ENCODE measurements around the gene DAAM2. TPM values are rescaled to one million over a fixed set of nuclear protein-coding genes. Genes with fewer than 3 reads are reported as not detected.

Gene DAAM2
- total and polyA plus RNA-seq, 2 experiments from 2014 or later: 3.4 to 8.5 TPM

GRCh38 chr6:39910164-39910563 is 118.0 kb downstream of the DAAM2 start:
- Histone ChIP-seq H3K36me3 (no peaks in the 10 kb centered on the region), H3K4me1 (ENCODE audit: low read depth) (peaks cover 4% of the 10 kb centered on the region), H3K27me3 (no peaks in the 10 kb centered on the region), H3K9me3 (ENCODE audit: low read depth) (no peaks in the 10 kb centered on the region), H3K27ac (no peak overlapping the region), H3K4me3 (no peak overlapping the region)
- TF ChIP-seq, protein P1, sequence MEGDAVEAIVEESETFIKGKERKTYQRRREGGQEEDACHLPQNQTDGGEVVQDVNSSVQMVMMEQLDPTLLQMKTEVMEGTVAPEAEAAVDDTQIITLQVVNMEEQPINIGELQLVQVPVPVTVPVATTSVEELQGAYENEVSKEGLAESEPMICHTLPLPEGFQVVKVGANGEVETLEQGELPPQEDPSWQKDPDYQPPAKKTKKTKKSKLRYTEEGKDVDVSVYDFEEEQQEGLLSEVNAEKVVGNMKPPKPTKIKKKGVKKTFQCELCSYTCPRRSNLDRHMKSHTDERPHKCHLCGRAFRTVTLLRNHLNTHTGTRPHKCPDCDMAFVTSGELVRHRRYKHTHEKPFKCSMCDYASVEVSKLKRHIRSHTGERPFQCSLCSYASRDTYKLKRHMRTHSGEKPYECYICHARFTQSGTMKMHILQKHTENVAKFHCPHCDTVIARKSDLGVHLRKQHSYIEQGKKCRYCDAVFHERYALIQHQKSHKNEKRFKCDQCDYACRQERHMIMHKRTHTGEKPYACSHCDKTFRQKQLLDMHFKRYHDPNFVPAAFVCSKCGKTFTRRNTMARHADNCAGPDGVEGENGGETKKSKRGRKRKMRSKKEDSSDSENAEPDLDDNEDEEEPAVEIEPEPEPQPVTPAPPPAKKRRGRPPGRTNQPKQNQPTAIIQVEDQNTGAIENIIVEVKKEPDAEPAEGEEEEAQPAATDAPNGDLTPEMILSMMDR (IDR thresholded peaks at IDR 0.05; ENCODE audit: low read depth, low read length): no peak
- DNase-seq (ENCODE audit: low read depth in 1 of 2, low spot score in 1 of 2): no peak

GRCh38 chr6:39910744-39911143 is 118.6 kb downstream of the DAAM2 start:
- no peaks in the 10 kb centered on the region for H3K27me3 ChIP-seq
- H3K36me3 ChIP-seq: no peaks in the 10 kb centered on the region
- H3K4me3 ChIP-seq: no peak overlapping the region

GRCh38 chr6:39911513-39912125 is 119.4 kb downstream of the DAAM2 start:
- no peaks in the 10 kb centered on the region for H3K27me3 ChIP-seq
- H3K4me3 ChIP-seq: no peak overlapping the region

More at GRCh38 chr6:39910744-39911143, 118.6 kb downstream of the DAAM2 start:
- no peak for DNase-seq (ENCODE audit: low read depth in 1 of 2, low spot score in 1 of 2)
- TF ChIP-seq, protein P1 (IDR thresholded peaks at IDR 0.05; ENCODE audit: low read depth, low read length): no peak
- Histone ChIP-seq H3K27ac (no peak overlapping the region), H3K9me3 (ENCODE audit: low read depth) (no peaks in the 10 kb centered on the region), H3K4me1 (ENCODE audit: low read depth) (peaks cover 4% of the 10 kb centered on the region)

GRCh38 chr6:39912446-39912845 is 120.3 kb downstream of the DAAM2 start:
- no peaks in the 10 kb centered on the region for H3K27me3 ChIP-seq
- H3K4me3 ChIP-seq: no peak overlapping the region
- no peaks in the 10 kb centered on the region for H3K9me3 ChIP-seq (ENCODE audit: low read depth)
- no peaks in the 10 kb centered on the region for H3K36me3 ChIP-seq
- H3K27ac ChIP-seq: no peak overlapping the region
- no peak for DNase-seq (ENCODE audit: low read depth in 1 of 2, low spot score in 1 of 2)
- TF ChIP-seq, protein P1 (IDR thresholded peaks at IDR 0.05; ENCODE audit: low read depth, low read length): no peak
- H3K4me1 ChIP-seq (ENCODE audit: low read depth): peaks cover 4% of the 10 kb centered on the region

More at GRCh38 chr6:39911513-39912125, 119.4 kb downstream of the DAAM2 start:
- H3K27ac ChIP-seq: no peak overlapping the region
- no peaks in the 10 kb centered on the region for H3K36me3 ChIP-seq
- TF ChIP-seq, protein P1 (IDR thresholded peaks at IDR 0.05; ENCODE audit: low read depth, low read length): no peak
- no peak for DNase-seq (ENCODE audit: low read depth in 1 of 2, low spot score in 1 of 2)
- H3K9me3 ChIP-seq (ENCODE audit: low read depth): no peaks in the 10 kb centered on the region
- peaks cover 4% of the 10 kb centered on the region for H3K4me1 ChIP-seq (ENCODE audit: low read depth)

DNA sequence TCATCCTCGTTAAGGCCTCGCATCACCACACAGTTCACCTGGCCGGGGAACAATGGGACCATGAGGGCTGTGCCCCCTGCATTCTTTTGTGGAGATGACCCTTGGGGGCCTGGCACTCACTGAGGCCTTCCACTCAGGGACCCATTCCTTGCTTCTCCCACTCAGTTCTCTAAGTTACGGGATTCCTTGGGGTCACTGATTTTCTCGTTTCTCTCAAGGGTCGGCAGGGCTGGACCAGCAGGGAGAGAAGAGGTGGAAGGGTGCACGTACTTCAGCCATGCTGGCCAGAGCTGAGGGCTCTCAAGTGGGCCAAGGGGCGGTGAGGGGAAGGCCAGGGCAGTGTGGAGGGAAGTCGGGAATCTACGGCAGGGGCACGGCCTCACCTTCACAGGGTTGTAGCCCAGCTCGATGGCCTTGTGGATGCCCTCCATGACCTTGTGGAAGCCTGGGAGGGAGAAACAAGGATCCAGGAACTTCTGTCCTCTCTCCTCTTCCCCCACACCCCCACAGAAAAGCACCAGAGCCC is 121.3 kb downstream of the DAAM2 start:
- H3K4me3 ChIP-seq: no peak overlapping the region
- no peak overlapping the region for H3K27ac ChIP-seq
- no peaks in the 10 kb centered on the region for H3K27me3 ChIP-seq
- H3K4me1 ChIP-seq (ENCODE audit: low read depth): peaks cover 4% of the 10 kb centered on the region
- H3K9me3 ChIP-seq (ENCODE audit: low read depth): no peaks in the 10 kb centered on the region
- TF ChIP-seq, protein P1 (IDR thresholded peaks at IDR 0.05; ENCODE audit: low read depth, low read length): no peak
- DNase-seq (ENCODE audit: low read depth in 1 of 2, low spot score in 1 of 2): no peak
- H3K36me3 ChIP-seq: no peaks in the 10 kb centered on the region
